Activated naive CD8-positive, alpha-beta T cell treated with anti-CD3 and anti-CD28 coated beads, Interleukin-2, amount 10 ng/mL, durations not matched to agents 7 days and 5 days (primary cell): ENCODE results near the gene SART3. TPM values are rescaled to one million over a fixed set of nuclear protein-coding genes. Genes with fewer than 3 reads are reported as not detected.
A peak's percentile ranks its signal among the peaks of the same experiment; 100 is the strongest.
"Not testable (repeated sequence)": the region's sequence is repeated elsewhere in the genome, so short reads cannot be mapped to it uniquely, and the experiment has no call there.

Source experiments
- ATAC-seq: fragments of 150-1000 bp; cut with Tn5 transposase; one replicate; pipeline ENCODE4 v1.10.0; 2021; ENCODE audit warnings: low read depth, moderate library complexity
- POLR2A ChIA-PET: fragments of 350-600 bp; sonication (Branson Sonifier 250); formaldehyde crosslinking; loops from one replicate; lab custom pipeline; 2021; ENCODE audit warnings: antibody characterized with exemption; lab: Charles Lee
- DNase-seq: peaks from one replicate; pipeline ENCODE4 v3.0.0; 2021
- H3K27ac Mint-ChIP-seq: one replicate; pipeline ENCODE4 v1.8.0; 2022; ENCODE audit warnings: mild to moderate bottlenecking, mixed read lengths
- H3K27me3 Mint-ChIP-seq: one replicate; pipeline ENCODE4 v1.8.0; 2022; ENCODE audit warnings: mild to moderate bottlenecking, moderate library complexity, mixed read lengths
- H3K36me3 Mint-ChIP-seq: one replicate; pipeline ENCODE4 v1.8.0; 2021; ENCODE audit warnings: mild to moderate bottlenecking, mixed read lengths
- H3K4me1 Mint-ChIP-seq: one replicate; pipeline ENCODE4 v1.8.0; 2021; ENCODE audit warnings: mixed read lengths
- H3K4me3 Mint-ChIP-seq: one replicate; pipeline ENCODE4 v1.8.0; 2022; ENCODE audit warnings: mild to moderate bottlenecking, moderate library complexity, mixed read lengths
- H3K9me3 Mint-ChIP-seq: one replicate; pipeline ENCODE4 v1.8.0; 2021; ENCODE audit warnings: mixed read lengths
- total RNA-seq, 2 experiments: library from RNA; stranded (reverse); gene quantifications; one replicate each; pipeline ENCODE4 v1.2.3, GENCODE V29; 2021

SART3 gene
- total RNA-seq, 2 experiments from 2014 or later, result 79.9 to 88.3 TPM

DNA sequence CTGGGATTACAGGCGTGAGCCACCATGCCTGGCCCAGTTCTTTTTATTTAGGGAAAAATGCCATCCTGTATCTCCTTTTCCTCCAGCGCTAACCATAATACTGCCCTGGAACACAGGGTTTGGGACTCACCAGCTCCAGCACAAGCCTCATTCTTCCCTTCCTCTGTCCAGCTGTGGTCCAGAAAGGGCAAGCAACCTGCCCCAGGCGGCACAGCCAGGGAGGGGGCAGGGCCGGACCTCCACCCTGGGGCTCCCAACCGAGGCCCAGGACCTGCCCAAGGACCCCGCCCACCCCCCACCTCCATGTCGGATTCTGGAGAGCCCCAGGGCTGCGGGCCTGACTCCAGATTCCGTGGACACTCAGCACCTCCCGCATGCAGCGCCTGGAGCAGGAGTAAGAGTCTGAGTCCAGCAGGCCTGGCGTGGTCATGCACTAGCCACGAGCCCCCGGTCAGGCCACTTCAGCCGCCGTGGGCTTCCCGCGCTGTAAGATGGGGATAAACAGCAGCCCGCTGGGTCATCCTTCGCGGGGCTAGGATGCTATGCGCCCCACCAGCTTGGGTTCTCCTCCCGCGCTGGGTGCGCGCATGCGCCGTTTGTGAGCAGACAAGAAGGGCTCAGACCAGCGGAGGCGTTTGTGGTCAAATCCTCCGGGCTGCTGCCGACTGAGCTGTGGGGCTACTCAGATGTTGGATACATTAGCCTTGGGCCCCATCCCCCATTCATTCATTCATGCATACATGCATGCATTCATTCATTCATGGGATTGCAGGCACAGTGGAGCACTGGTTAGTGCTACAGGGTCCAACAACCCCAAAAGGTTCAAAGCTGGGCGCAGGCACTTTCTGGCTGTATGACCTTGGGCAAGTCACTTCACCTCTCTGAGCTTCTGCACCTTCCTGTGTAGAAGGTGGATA, 20.6 kb upstream of the SART3 start:
- Mint-ChIP-seq H3K9me3 (peaks cover 11% of the 10 kb centered on the region), H3K36me3 (peaks cover 5% of the 10 kb centered on the region), H3K27ac (no peak overlapping the region), H3K4me1 (peaks cover 13% of the 10 kb centered on the region), H3K4me3 (no peak overlapping the region), H3K27me3 (peaks cover 11% of the 10 kb centered on the region)
- ATAC-seq, result no peak
- DNase-seq, result no peak
- POLR2A ChIA-PET, result no interaction called here

DNA sequence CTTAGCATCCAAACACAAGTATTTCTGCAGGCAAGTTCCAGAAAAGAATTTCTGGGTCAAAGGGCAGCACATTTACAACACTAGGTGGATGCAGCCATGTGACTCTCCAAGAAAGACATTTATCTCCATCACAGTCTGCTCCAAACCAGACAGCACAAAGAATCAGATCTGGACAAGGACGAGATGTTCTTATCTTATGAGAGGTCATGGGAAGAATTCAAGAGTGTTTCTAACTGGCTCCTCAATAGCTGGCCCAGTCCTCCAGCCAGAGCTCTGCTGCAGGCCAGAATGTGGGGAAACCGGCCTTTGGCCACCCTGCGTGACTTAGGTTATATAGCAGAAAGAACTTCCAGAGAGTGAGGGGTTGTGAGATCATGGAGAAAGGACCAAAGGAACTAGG, 19.6 kb upstream of the SART3 start:
- ATAC-seq (no peak), DNase-seq (no peak)
- POLR2A ChIA-PET, result no interaction called here
- Mint-ChIP-seq H3K9me3 (peaks cover 11% of the 10 kb centered on the region), H3K4me3 (no peak overlapping the region), H3K27me3 (peaks cover 11% of the 10 kb centered on the region), H3K27ac (no peak overlapping the region), H3K4me1 (peaks cover 22% of the 10 kb centered on the region), H3K36me3 (peaks cover 5% of the 10 kb centered on the region)

DNA sequence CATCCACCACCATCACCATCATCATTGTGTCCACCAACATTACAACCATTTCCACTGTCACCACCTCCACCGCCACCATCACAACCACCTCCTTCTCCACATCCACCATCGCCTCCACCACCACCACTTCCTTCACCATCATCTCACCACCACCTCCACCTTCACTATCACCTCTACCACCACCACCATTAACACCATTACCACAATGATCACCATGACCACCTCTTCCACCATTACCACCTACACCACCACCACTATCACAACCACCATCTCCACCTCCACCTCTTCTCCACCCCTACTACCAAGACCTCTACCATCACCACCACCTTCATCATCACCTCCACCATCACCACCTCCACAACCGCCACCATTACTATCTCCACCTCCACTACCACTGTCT, 17.8 kb upstream of the SART3 start:
- POLR2A ChIA-PET, result no interaction called here
- H3K36me3 Mint-ChIP-seq, result peaks cover 8% of the 10 kb centered on the region
- H3K4me1 Mint-ChIP-seq, result peaks cover 36% of the 10 kb centered on the region
- H3K4me3 Mint-ChIP-seq, result no peak overlapping the region
- DNase-seq (no peak), ATAC-seq (no peak)
- H3K9me3 Mint-ChIP-seq, result peaks cover 13% of the 10 kb centered on the region
- peak overlapping the region; percentile 79 for H3K27ac Mint-ChIP-seq
- peaks cover 7% of the 10 kb centered on the region for H3K27me3 Mint-ChIP-seq

DNA sequence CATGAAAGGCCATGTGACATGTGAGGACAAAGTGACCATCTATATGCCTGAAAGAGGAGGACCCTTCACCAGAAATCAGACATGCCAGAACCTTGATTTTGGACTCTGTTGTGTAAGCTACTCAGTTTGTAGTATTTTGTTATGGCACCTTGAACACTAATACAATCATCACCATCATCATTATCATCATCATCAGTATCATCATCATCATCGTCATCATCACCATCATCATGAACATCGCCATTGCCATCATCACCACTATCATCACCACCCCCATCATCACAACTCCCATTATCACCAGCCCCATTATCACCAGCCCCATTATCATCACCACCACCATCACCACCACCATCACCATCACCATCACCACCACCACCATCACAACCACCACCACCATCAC, 17.3 kb upstream of the SART3 start:
- H3K27ac Mint-ChIP-seq, result peak overlapping the region; percentile 45
- POLR2A ChIA-PET, result interaction anchor here (0.7 kb wide), 1 partner anchor 14 kb away, joined by 3 read pairs; no protein-coding TSS in a partner anchor

DNA sequence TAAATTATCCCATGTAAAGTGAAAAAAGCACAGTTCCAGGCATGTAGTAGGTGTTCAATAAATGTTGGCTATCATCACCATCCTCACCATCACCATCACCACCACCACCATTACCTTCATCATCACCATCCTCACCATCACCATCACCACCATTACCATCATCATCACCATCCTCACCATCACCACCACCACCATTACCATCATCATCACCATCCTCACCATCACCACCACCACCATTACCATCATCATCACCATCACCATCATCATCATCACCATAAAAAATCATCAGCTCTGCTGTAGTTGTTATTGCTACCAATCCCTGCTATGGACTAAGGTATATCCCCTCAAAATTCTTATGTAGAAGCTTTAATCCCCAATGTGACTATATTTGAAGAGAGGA, 16.5 kb upstream of the SART3 start:
- H3K36me3 Mint-ChIP-seq, result peaks cover 8% of the 10 kb centered on the region

More for the DNA sequence above, 17.3 kb upstream of the SART3 start:
- ATAC-seq (no peak), DNase-seq (no peak)
- peaks cover 8% of the 10 kb centered on the region for H3K36me3 Mint-ChIP-seq
- peaks cover 13% of the 10 kb centered on the region for H3K9me3 Mint-ChIP-seq
- peaks cover 40% of the 10 kb centered on the region for H3K4me1 Mint-ChIP-seq
- H3K4me3 Mint-ChIP-seq, result no peak overlapping the region
- peaks cover 7% of the 10 kb centered on the region for H3K27me3 Mint-ChIP-seq

DNA sequence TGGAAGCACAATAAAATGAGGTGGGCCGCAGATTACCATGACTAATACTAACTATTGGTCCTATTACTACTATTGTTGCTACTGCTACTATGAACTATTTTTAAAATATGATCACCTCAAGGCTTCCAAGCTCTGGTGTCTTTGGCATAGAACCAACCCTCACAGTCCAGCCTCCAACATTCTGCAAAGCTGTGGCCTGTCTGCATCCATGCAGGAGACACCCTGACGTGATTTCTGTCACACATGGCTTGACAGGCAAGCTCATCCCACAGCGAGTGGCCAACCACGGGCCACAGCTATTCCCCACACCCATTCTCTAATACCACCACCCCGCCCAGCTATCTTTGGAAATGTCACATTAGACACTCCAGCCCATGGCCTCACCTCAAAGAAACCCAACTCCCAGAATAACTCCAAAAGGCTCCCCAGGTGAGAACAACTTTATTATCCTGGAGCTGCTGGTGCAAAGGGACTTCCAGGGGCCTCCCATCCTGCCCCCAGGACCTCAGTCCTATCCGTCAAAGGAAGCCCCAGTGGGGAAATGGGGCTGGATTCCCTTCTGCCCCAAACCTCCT, 15.8 kb upstream of the SART3 start:
- H3K27me3 Mint-ChIP-seq, result peaks cover 7% of the 10 kb centered on the region
- DNase-seq (no peak), ATAC-seq (no peak)
- peaks cover 8% of the 10 kb centered on the region for H3K36me3 Mint-ChIP-seq
- no peak overlapping the region for H3K4me3 Mint-ChIP-seq
- POLR2A ChIA-PET, result interaction anchor here (1.1 to 1.6 kb wide), 3 partner anchors 8 to 39 kb away, joined by 3 to 4 read pairs (median 3); no protein-coding TSS in a partner anchor
- H3K9me3 Mint-ChIP-seq, result peaks cover 13% of the 10 kb centered on the region
- H3K27ac Mint-ChIP-seq, result no peak overlapping the region
- peaks cover 40% of the 10 kb centered on the region for H3K4me1 Mint-ChIP-seq

More for the DNA sequence above, 16.5 kb upstream of the SART3 start:
- POLR2A ChIA-PET, result interaction anchor here (0.7 to 1.6 kb wide), 3 partner anchors 9 to 39 kb away, joined by 3 to 4 read pairs (median 3); no protein-coding TSS in a partner anchor
- no peak for DNase-seq
- Mint-ChIP-seq H3K4me3 (no peak overlapping the region), H3K27me3 (peaks cover 7% of the 10 kb centered on the region), H3K27ac (no peak overlapping the region), H3K9me3 (peaks cover 13% of the 10 kb centered on the region), H3K4me1 (peaks cover 40% of the 10 kb centered on the region)
- ATAC-seq, result no peak

DNA sequence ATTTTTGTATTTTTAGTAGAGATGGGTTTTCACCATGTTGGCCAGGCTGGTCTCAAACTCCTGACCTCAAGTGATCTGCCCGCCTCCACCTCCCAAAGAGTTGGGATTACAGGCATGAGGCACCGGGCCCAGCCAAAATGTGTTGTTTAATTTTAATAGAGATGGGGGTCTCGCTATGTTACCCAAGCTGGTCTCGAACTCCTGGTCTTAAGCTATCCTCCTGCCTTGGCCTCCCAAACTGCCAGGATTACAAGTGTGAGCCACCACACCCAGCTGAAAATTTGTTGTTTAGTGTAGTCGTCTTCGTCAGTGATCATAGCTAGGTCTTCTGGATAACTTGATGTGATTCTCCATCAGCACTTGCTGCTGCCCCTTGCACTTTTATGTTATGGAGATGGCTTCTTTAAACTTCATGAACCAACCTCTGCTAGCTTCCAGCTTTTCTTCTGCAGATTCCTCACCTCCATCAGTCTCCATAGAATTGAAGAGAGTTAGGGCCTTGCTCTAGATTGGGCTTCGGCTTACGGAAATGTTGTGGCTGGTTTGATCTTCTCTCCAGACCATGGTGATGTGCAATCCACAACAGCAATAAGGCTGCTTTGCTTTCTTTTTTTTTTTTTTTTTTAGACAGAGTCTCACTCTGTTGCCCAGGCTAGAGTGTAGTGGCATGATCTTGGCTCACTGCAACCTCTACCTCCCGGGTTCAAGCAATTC, 14.4 kb upstream of the SART3 start:
- peaks cover 7% of the 10 kb centered on the region for H3K27me3 Mint-ChIP-seq
- peak overlapping the region; percentile 83 for H3K27ac Mint-ChIP-seq
- H3K9me3 Mint-ChIP-seq, result peaks cover 13% of the 10 kb centered on the region
- H3K4me3 Mint-ChIP-seq, result peak overlapping the region; percentile 62
- ATAC-seq (peak; percentile 65), DNase-seq (no peak)
- H3K36me3 Mint-ChIP-seq, result peaks cover 8% of the 10 kb centered on the region
- H3K4me1 Mint-ChIP-seq, result peaks cover 45% of the 10 kb centered on the region
- POLR2A ChIA-PET, result interaction anchor here (0.7 to 1.2 kb wide), 4 partner anchors 11 to 60 kb away, joined by 3 read pairs; no protein-coding TSS in a partner anchor

DNA sequence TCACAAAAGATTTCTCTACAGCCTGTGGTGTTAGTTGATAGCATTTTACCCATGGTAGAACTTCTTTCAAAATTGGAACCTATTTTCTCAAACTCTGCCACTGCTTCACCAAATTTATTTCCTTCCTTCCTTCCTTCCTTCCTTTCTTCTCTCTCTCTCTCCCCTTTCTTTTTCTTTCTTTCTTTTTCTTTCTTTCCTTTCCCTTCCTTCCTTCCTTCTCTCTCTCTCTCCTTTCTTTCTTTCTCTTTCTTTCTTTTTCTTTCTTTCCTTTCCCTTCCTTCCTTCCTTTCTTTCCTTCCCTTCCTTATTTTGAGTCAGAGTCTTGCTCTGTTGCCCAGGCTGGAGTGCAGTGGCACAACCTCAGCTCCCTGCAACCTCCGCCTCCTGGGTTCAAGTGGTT, 13.3 kb upstream of the SART3 start:
- H3K27ac Mint-ChIP-seq, H3K27me3 Mint-ChIP-seq, H3K4me3 Mint-ChIP-seq, DNase-seq, ATAC-seq: not testable (repeated sequence)
- Mint-ChIP-seq H3K4me1 (peaks cover 51% of the 10 kb centered on the region), H3K36me3 (peaks cover 11% of the 10 kb centered on the region), H3K9me3 (peaks cover 13% of the 10 kb centered on the region)
- POLR2A ChIA-PET, result interaction anchor here (0.6 to 1.0 kb wide), 2 partner anchors 9 to 673 kb away, joined by 3 to 4 read pairs; no protein-coding TSS in a partner anchor

DNA sequence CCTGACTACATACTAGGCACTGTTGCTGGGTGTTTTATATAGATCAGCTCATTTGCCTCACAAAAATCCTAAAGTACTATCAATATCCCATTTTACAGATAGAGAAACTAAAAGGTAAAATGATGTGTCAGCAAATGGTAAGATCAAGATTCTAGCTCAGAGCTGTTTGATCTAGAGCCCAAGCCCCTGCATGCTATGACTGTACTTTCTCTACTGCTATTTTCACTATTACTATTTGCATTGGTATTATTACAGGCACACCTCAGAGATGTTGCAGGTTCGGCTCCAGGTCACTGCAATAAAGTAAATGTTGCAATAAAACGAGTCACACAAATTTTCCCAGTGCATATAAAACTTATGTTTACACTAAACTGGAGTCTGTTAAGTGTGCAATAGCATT, 12.3 kb upstream of the SART3 start:
- DNase-seq (no peak), ATAC-seq (no peak)
- Mint-ChIP-seq H3K9me3 (peaks cover 5% of the 10 kb centered on the region), H3K4me3 (no peak overlapping the region), H3K36me3 (peaks cover 10% of the 10 kb centered on the region), H3K27me3 (peaks cover 3% of the 10 kb centered on the region), H3K4me1 (peaks cover 54% of the 10 kb centered on the region), H3K27ac (no peak overlapping the region)
- POLR2A ChIA-PET, result interaction anchor here (0.9 to 1.0 kb wide), 2 partner anchors 19 to 62 kb away, joined by 4 read pairs; no protein-coding TSS in a partner anchor

DNA sequence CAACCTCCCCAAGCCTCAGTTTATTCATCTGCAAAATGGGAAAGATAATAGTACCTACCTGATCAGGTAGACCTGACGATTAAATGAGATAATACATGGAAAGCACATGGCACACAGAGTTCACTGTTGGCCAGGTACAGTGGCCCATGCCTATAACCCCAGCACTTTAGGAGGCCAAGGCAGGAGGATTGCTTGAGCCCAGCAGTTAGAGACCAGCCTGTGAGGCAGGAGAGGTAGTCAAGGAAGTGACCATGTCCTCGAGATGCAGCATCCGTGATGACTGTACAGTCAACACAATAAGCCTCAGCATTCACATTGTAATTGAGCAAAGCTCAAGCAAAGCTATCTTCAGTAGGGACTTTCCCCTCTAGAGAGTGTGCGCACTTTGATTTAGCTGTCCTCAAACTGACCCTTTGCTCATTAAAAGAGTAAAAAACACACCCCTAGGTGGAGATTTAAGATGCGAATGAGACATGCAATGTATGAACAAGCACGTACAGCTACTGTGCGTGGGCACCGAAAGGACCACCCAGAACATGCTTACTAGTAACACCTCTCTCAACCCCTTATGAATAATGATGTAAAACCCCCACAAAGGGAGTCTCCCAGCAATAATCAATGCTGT, 11.3 kb upstream of the SART3 start:
- Mint-ChIP-seq H3K27me3 (peaks cover 3% of the 10 kb centered on the region), H3K27ac (no peak overlapping the region), H3K4me1 (peaks cover 58% of the 10 kb centered on the region), H3K36me3 (peaks cover 13% of the 10 kb centered on the region), H3K9me3 (peaks cover 2% of the 10 kb centered on the region), H3K4me3 (no peak overlapping the region)
- DNase-seq (no peak), ATAC-seq (no peak)
- POLR2A ChIA-PET, result interaction anchor here (0.8 to 0.9 kb wide), 2 partner anchors 63 to 74 kb away, joined by 4 to 5 read pairs; no protein-coding TSS in a partner anchor

DNA sequence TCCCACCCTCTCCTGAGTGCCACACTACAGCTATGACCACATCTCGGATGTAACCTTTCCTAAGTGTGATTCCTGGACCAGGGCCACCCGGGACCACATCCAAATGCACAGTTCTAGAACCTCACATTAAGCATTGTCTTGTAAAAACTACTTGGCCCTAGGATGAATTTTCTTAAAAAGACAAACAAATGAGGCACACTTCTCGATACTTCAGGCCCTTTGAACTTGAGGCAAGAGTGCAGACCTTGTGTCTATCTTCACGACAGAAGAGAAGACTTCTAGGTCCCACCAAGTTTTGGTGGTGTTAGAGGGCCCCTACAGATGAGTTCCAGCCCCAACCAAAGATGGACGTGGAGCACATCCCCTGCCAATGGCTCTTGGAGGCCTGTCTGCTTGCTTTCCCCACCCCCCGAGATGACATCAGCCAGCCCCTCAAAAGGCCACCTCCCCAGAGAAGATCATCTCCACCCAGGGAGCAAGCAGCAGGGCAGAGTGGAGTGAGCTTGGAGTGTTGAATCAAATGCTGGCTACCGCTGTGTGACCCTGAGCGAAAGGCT, 10.7 kb upstream of the SART3 start:
- H3K4me3 Mint-ChIP-seq, result no peak overlapping the region
- DNase-seq (no peak), ATAC-seq (no peak)
- POLR2A ChIA-PET, result interaction anchor here (12.2 kb wide), 1 partner anchor 48 kb away, joined by 135 read pairs; no protein-coding TSS in a partner anchor
- peaks cover 59% of the 10 kb centered on the region for H3K4me1 Mint-ChIP-seq
- H3K9me3 Mint-ChIP-seq, result peaks cover 2% of the 10 kb centered on the region
- no peak overlapping the region for H3K27ac Mint-ChIP-seq
- peaks cover 17% of the 10 kb centered on the region for H3K36me3 Mint-ChIP-seq
- peaks cover 3% of the 10 kb centered on the region for H3K27me3 Mint-ChIP-seq
